ENCODE results near the gene PNMA8C.

DNA sequence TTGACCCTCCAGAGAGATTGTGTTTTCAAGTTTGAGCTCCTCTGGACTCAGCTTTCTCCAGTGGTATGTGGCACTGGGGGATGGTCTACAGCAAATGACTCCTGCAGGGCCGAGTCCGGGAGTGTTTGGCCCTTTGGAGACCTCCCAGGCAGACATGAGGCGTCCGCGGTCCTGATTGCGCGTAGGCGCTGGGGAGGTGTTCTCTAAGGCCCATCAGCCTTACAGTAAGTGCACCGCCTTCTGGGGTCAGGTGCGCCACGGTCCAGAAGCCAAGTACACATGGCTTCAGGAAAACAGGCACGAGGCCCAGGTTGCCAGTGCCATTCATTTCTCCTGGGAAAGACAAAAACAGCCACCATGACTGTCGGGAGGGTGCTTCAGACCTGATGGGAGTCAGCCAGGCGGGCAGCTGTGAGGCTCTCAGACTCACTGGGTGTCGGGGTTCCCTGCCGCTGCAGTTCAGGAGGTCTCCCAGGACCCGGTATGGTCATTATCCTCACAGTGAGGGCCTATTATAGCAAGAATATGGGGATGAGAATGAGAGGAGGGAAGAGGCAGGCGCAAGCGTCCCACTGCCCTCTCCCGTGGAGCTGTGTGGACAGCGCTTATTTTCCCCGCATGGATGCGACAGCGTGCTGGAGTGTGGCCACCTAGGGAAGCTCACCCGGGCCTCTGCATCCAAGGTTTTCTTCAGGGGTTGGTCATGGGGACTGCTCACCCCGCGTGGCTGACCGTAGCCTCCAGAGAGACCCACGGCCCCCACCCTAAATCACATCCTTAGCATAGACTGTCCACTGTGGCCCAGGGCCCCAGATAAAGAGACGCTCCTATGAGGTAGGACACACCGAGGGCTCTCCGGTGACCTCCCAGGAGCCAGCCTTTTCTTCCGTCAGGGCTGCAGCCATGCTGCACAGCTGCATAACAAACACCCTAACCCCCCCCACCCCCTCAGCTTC lies 37.2 kb downstream of the PNMA8C start:
- TF ChIP-seq POLR2AphosphoS5 (IDR thresholded peaks at IDR 0.05) (no peak), POLR2A (IDR thresholded peaks at IDR 0.05) (no peak)
- TF ChIP-seq, protein P1, sequence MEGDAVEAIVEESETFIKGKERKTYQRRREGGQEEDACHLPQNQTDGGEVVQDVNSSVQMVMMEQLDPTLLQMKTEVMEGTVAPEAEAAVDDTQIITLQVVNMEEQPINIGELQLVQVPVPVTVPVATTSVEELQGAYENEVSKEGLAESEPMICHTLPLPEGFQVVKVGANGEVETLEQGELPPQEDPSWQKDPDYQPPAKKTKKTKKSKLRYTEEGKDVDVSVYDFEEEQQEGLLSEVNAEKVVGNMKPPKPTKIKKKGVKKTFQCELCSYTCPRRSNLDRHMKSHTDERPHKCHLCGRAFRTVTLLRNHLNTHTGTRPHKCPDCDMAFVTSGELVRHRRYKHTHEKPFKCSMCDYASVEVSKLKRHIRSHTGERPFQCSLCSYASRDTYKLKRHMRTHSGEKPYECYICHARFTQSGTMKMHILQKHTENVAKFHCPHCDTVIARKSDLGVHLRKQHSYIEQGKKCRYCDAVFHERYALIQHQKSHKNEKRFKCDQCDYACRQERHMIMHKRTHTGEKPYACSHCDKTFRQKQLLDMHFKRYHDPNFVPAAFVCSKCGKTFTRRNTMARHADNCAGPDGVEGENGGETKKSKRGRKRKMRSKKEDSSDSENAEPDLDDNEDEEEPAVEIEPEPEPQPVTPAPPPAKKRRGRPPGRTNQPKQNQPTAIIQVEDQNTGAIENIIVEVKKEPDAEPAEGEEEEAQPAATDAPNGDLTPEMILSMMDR (IDR thresholded peaks at IDR 0.05) = no peak
